ENCODE measurements around the gene IL20RB. TPM values are rescaled to one million over a fixed set of nuclear protein-coding genes. Genes with fewer than 3 reads are reported as not detected.
"Not testable (repeated sequence)": the region's sequence is repeated elsewhere in the genome, so short reads cannot be mapped to it uniquely, and the experiment has no call there.

IL20RB gene
- total RNA-seq, 4 donors from 2014 or later: 257 to 288 (median 273) TPM

DNA sequence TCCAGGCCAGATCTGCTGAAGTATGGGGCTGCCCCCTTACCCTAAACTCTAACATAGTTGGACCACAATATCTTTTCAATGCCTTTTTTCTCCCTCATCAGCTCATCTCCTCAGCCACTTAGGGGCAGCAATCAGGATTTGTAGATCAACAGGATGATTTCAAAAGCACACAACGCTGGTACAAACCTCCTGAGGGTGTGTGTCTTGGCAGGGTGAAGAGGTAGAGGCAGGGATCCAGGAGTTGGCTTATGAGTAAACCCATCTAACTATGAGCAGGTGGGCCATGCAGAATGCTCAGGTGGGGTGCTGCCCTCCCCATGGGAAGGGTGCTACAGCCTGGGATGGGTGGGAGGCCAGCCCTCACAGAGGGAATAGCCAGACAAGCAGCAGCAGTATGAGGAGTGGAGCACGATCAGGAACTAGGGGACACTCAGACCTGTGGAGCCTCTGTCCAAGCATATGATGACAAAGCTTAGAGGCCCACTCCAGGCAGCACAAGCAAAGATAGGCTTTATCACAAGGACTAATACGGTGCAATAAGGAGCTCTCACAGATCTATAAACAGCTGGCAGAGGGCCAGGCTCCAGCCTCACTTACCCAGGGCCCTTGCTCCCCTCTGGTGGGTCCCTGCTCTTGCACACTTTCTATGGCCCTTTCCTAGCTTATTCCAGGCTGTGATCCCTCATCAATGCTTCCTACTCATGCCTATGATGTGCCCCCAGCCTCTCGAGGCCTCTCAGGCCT lies 32.2 kb downstream of the IL20RB start:
- no peak for DNase-seq (ENCODE audit: low spot score in 2 of 2)
- intact Hi-C loops (cut with DNase I; ENCODE audit: low total_unique reads): no loop called here
- 68 to 78% methylated on average over 4 of the region's 4 CpGs for WGBS, 2 donors
- no peak overlapping the region for H3K4me3 ChIP-seq (ENCODE audit: low read depth, poor library complexity, severe bottlenecking)
- no peak for TF ChIP-seq POLR2A (IDR thresholded peaks at IDR 0.05)
- TF ChIP-seq, protein P1, sequence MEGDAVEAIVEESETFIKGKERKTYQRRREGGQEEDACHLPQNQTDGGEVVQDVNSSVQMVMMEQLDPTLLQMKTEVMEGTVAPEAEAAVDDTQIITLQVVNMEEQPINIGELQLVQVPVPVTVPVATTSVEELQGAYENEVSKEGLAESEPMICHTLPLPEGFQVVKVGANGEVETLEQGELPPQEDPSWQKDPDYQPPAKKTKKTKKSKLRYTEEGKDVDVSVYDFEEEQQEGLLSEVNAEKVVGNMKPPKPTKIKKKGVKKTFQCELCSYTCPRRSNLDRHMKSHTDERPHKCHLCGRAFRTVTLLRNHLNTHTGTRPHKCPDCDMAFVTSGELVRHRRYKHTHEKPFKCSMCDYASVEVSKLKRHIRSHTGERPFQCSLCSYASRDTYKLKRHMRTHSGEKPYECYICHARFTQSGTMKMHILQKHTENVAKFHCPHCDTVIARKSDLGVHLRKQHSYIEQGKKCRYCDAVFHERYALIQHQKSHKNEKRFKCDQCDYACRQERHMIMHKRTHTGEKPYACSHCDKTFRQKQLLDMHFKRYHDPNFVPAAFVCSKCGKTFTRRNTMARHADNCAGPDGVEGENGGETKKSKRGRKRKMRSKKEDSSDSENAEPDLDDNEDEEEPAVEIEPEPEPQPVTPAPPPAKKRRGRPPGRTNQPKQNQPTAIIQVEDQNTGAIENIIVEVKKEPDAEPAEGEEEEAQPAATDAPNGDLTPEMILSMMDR (IDR thresholded peaks at IDR 0.05): no peak

DNA sequence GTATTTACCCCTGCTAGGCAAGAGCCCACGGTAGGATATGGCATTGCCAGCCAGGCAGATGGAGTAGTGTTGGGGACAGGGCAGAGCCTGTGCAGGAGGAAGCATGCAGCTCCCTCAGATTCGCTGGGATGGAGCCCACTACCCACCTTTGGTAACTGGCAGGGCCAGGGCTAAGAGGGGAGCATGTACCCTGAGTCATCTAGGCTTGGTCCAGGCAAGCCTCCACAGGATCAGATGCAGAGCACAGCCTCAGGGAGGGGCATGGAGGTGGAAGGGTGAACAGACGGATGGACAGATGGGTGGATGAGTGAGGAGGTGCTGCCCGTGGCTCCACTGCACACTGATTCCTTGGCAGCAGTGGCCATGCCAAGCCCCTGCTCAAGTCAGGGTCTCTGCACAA lies 33.0 kb downstream of the IL20RB start:
- no peak for DNase-seq (ENCODE audit: low spot score in 2 of 2)
- intact Hi-C loops (cut with DNase I; ENCODE audit: low total_unique reads): no loop called here
- no peak overlapping the region for H3K4me3 ChIP-seq (ENCODE audit: low read depth, poor library complexity, severe bottlenecking)
- WGBS, 2 donors: 59 to 65% methylated on average over 4 of the region's 4 CpGs
- TF ChIP-seq POLR2A (IDR thresholded peaks at IDR 0.05): no peak
- TF ChIP-seq, protein P1 (IDR thresholded peaks at IDR 0.05): no peak

DNA sequence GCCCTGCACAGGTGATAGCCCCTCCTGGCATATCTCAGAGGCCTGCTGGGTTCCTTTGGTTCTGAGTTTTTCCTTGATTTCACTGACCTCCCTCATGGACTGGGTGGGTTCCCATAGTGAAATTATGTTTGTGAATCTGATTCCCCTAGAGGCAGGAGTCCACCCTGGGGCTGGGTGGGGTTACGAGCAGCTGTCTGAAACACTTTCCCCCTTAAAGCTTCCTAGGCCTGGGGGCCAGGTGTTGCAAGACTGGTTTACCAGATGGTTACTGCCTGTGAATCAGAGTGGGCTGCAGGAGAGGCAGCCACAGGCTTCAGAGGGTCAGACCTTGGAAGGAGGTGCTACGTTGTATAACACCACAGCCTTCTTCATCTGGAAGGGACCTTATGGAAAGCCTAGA lies 34.3 kb downstream of the IL20RB start:
- intact Hi-C loops (cut with DNase I; ENCODE audit: low total_unique reads): no loop called here
- no peak for DNase-seq (ENCODE audit: low spot score in 2 of 2)
- no peak overlapping the region for H3K4me3 ChIP-seq (ENCODE audit: low read depth, poor library complexity, severe bottlenecking)
- 79 to 81% methylated on average over 2 of the region's 2 CpGs for WGBS, 2 donors
- TF ChIP-seq, protein P1 (IDR thresholded peaks at IDR 0.05): no peak
- no peak for TF ChIP-seq POLR2A (IDR thresholded peaks at IDR 0.05)

DNA sequence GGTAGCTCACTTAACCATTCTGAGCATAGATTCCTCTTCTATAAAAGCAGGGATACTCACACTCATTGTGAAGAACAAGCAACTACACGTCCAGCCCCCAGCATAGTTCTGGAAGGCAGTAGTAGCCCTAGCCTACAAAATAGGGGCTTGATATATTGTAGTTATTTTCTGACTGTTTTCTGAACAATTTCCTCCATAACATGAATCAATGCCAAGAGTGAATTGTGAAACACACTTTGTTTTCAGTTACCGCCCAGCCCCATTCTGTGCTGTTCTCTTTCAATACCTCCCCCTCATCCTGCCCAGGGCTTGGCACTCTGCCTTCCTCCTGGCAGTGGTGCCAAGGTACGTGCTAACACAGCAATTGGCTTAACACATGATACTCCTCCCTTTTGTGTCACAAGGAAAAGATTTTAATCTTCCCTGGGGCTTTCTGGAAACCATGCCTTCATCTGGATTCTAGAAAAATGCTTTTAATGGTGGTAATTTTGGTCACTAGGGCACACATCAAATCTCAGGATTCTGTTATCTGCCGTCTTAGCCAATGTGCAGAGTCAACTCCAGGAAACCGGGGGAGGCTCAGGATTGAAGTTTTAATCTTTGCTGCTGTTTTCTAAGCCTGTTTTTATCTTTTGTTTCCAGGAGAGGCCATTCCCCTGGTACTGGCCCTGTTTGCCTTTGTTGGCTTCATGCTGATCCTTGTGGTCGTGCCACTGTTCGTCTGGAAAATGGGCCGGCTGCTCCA lies 37.2 kb downstream of the IL20RB start:
- intact Hi-C loops (cut with DNase I; ENCODE audit: low total_unique reads): no loop called here
- H3K4me3 ChIP-seq (ENCODE audit: low read depth, poor library complexity, severe bottlenecking): no peak overlapping the region
- WGBS, 2 donors: 9 to 17% methylated on average over 8 of the region's 8 CpGs
- TF ChIP-seq POLR2A (IDR thresholded peaks at IDR 0.05): no peak
- DNase-seq (ENCODE audit: low spot score in 2 of 2): peak; percentile 95 to 98

DNA sequence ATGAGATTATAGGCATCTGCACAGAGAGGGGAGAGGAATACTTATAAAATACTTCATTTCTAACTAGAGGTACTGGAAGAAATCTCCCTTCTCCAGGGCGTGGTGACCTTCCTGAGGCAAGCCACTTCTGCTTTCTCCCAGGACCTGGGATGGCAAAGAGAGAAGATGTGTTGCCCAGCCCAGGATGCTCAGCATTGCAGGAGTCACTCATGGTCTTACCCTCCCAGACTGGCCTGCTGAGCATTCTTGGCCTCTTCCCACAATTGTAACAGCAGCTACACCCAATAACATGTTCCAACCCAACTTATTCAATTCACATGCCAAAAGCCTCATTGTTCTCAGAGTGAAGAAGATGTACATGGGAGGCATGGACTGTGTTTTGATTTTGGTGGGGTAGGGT lies 37.9 kb downstream of the IL20RB start:
- DNase-seq (ENCODE audit: low spot score in 2 of 2): peak in 1 of 2 donors; percentile 58
- TF ChIP-seq POLR2A (IDR thresholded peaks at IDR 0.05): no peak
- TF ChIP-seq, protein P1 (IDR thresholded peaks at IDR 0.05): no peak
- H3K4me3 ChIP-seq (ENCODE audit: low read depth, poor library complexity, severe bottlenecking): no peak overlapping the region
- 38 to 42% methylated on average over 1 of the region's 1 CpG for WGBS, 2 donors
- intact Hi-C loops (cut with DNase I; ENCODE audit: low total_unique reads): no loop called here

DNA sequence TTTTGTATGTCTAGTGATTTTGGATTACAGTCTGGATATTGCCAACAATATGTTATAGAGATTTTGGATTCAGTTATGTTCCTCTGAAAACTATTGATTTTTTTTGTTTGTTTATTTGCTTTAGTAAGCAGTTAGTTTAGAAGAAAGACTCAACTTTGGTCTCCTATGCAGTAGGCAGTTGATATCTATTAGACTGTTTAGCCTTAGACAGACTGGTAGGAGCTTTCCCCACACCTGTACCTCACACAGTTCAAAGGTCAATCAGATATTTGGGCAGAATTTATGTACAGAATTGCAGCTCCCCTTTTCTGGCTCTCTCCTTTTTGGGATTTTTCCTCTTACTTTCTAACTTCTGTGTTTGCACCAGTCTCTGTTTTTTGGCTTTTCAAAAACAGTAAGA lies 42.3 kb downstream of the IL20RB start:
- no peak overlapping the region for H3K4me3 ChIP-seq (ENCODE audit: low read depth, poor library complexity, severe bottlenecking)
- DNase-seq (ENCODE audit: low spot score in 2 of 2): no peak
- intact Hi-C loops (cut with DNase I; ENCODE audit: low total_unique reads): no loop called here
- no peak for TF ChIP-seq POLR2A (IDR thresholded peaks at IDR 0.05)
- TF ChIP-seq, protein P1 (IDR thresholded peaks at IDR 0.05): no peak

DNA sequence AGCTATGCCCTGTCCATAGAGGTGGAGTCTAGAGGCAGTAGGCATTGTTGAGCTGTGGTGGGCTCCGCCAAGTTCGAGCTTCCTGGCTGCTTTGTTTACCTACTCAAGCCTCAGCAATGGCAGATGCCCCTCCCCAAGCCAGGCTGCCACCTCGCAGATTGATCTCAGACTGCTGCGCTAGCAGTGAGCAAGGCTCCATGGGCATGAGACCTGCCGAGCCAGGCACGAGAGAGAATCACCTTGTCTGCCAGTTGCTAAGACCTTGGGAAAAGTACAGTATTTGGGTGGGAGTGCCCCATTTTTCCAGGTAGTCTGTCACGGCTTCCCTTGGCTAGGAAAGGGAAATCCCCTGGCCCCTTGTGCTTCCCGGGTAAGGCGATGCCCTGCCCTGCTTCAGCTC lies 49.6 kb downstream of the IL20RB start:
- WGBS, 2 donors: 94 to 95% methylated on average over 9 of the region's 9 CpGs
- intact Hi-C loops (cut with DNase I; ENCODE audit: low total_unique reads); H3K4me3 ChIP-seq (ENCODE audit: low read depth, poor library complexity, severe bottlenecking); DNase-seq (ENCODE audit: low spot score in 2 of 2): not testable (repeated sequence)

All from lower leg skin (tissue), 4 donors.